ENCODE measurements around the gene TXNRD2.
"Not testable (repeated sequence)": the region's sequence is repeated elsewhere in the genome, so short reads cannot be mapped to it uniquely, and the experiment has no call there.

The TXNRD2 gene

GRCh38 chr22:19942157-19943081 lies 801 bp upstream of the TXNRD2 start:
- DNase-seq, result no peak

DNA sequence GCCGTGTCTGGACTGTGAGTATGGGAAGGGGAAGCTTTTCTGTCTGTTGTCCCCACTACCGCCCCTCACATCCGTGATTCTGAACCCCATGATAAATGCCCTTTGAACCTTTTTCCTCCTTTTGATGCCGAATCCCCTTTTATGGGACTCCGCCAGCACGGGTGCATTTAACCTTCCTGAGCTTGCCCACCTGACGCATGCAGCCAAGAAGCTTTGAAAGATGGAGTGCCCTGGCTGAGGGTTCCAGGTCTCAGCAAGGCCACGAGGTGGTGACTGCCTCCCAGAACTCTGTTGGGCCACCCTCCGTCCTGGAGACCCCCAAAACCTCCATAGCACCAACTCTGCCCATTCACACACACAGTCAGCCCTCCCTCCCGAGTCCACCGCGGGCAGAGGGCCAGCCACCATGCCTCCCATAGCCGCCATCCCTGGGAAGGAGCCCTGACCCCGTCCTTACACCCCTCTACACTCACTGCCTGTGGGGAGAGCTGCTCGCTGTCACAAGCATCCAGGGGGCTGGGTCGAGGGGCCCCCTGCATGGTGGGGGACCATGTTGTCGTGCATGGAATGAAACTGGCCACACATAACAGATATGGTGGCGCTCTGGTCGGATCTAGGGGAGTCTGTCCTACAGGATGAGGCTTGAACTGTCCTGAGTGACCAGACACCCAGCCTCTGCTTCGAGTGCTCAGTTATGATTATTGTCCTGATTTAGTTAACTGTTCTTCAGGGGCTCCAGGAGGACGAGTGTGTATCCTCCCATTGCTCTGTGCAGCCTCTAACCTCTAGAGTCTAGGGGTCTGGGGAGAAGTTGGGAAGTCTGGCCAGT lies 868 bp downstream of the TXNRD2 start:
- no peak for DNase-seq

- DNase-seq, result no peak
Observed at GRCh38 chr22:19937616-19938473, 3.8 kb downstream of the TXNRD2 start.

- DNase-seq, result no peak
Observed at GRCh38 chr22:19936513-19936912, 5.1 kb downstream of the TXNRD2 start.

GRCh38 chr22:19935123-19935718 lies 6.4 kb downstream of the TXNRD2 start:
- DNase-seq, result not testable (repeated sequence)

GRCh38 chr22:19933341-19934241 lies 8.0 kb downstream of the TXNRD2 start:
- no peak for DNase-seq

DNA sequence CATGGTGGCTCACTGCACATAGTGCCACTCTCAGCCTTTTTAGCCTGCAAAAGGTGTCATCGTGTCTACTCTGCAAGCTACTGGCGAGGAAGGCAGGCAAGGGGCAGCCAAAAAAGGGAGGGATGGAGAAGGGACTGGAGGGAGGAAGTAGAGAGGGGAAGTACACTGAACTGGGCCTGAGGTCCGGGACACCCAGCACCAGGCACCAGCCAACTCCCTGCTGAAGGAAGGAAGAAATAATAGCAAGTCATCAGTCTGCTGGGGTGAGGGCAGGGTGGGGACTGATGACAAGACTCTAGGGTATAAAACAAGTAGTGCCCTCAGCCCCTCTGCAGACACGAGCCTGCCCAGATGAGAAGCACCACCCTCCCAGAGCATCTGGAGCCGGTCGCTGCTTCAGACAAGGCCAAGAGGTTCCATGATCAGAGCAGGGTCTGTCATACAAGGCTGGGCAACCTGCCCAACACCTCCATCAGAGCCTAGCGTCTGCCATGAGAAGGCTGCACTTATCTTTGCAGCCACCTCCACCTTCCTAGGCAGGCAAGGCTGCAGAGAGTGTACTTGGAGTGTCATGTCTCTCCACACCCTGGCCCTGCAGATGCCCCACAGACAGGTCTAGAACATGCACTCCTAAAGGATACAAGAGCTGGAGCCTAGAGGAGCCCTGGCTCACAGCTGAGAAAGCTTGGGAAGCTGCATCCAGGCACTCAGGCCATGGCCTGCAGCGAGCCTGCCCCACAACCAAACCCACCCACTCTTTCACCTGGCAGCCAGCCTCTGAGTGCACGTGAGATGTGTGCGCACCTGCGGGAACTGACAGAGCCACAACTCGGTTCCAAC lies 9.0 kb downstream of the TXNRD2 start:
- no peak for DNase-seq

DNA sequence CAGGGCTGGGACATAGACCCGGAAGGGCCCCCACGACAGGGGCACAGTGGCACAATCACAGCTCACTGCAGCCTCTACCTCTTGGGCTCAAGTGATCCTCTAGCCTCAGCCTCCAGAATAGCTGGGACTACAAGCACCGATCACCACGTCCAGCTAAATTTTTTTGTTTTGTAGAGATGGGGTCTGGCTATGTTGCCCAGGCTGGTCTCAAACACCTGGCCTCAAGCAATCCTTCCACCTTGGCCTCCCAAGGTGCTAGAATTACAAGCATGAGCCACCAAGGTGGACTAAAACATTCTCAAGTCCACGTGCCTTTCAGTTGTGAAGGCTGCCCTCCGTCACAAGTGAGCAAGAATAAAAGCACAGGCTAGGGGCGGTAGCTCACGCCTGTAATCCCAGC lies 10.1 kb downstream of the TXNRD2 start:
- DNase-seq, result no peak

DNA sequence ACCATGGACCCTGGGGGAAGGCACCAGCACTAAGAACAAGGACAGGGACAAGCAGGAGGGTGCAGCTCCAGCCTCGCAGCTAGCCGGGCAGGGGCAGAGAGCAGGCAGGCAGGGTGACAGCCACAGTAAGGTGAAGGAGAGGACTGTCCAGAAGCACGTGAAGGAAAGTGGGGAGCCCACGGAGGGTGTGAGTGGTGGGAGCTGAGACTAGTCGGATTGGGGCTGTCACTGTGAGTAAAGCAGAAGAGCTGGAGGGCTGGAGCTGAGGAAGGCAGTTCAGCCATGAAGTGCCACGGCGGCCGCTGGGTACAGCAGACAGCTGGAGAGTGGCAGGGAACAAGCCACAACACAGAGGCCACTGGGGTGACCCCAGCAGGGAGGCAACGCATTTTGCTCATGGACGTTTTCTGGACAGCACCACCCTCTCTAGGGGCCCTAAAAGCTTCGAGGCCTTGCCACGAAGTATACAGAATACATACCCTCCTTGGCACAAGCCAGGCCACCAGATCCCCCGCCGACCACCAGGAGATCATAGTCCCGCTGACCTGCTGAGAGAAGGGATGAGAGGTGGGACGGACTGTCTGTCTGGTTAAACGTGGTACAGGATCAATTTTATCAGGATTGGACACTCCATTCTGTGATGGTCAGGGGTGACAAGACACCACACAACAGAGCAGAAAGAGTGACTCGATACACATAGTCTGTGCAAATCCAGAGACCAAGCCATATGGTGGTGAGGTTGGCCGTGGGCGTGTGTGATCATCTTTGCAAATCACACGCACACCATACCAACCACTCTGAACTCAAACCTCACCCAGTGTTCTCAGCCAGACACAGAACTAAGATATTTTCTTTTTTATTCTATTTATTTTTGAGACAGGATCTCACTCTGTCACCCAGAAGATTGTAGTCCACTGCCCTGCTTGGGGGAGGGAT lies 10.8 kb downstream of the TXNRD2 start:
- no peak for DNase-seq

- no peak for DNase-seq
Observed at GRCh38 chr22:19929586-19930550, 11.8 kb downstream of the TXNRD2 start.

DNA sequence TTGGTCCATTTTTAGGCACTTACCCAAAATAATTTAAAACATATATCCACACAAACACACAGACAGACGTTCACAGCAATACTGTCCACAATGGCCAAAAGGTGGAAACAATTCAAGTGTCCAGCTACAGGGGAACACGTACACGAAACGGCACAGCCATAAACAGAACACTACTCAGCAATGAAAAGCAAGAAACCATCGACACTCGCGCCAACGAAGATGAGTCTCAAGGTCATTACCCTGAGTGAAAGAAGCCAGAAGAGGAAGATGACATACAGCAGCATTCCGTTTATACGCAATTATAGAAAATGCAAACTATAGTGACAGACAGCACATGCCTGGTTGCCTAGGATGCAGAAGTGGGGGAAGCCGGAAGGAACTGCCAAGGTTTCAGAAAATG lies 13.4 kb downstream of the TXNRD2 start:
- no peak for DNase-seq

GRCh38 chr22:19927696-19928095 lies 13.9 kb downstream of the TXNRD2 start:
- no peak for DNase-seq

DNA sequence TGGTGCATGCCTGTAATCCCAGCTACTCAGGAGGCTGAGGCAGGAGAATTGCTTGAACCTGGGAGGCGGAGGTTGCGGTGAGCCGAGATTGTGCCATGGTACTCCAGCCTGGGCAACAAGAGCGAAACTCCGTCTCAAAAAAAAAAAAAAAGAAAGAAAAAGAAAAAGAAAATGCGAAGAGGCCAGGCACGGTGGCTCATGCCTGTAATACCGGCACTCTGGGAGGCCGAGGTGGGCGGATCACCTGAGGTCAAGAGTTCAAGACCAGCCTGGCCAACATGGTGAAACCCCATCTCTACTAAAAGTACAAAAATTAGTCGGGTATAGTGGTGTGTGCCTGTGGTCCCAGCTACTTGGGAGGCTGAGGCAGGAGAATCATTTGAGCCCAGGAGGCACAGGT lies 15.6 kb downstream of the TXNRD2 start:
- not testable (repeated sequence) for DNase-seq

- DNase-seq, result no peak
Observed at GRCh38 chr22:19923914-19924513, 17.6 kb downstream of the TXNRD2 start.

DNA sequence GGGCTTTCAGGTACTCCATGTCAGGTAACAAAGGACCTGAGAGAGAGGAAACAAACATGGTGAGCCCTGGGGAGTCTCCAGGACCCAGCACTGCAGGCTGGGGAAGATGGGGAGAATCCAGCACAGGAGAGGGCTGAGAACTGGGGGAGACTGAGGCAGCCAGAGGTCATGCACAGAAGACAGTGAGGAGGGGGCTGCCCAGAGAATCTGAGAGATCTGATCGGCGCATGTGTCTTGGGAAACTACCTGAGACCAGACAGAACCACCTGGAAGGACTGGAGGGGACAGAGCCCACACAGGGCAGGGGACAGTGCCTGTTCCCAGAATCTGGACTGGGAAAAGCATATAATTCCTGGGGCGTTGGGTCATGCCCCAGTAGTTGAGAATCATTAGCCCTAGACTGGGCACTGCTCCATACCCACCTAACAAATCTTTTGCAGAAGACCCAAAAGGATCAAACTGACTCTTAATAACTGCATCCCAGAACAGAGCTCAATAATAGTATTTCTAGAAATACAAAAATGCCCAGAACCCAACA lies 20.0 kb downstream of the TXNRD2 start:
- no peak for DNase-seq

- no peak for DNase-seq
Observed at GRCh38 chr22:19919701-19920363, 21.8 kb downstream of the TXNRD2 start.

Data from NCI-H1417 treated with DMSO at 0.1 percent for 48 hours (cell line).